Heart left ventricle (tissue), 16 donors: ENCODE data around the gene HSPB9. TPM values are rescaled to one million over a fixed set of nuclear protein-coding genes. Genes with fewer than 3 reads are reported as not detected.
A peak's percentile ranks its signal among the peaks of the same experiment; 100 is the strongest.

Source experiments
- ATAC-seq, 4 donors: fragments of 200-7000 bp; cut with Tn5 transposase; one replicate each; pipeline ENCODE4 v1.9.1; 2020 to 2022; ENCODE audit warnings: moderate library complexity in 4 of 4, mild to moderate bottlenecking in 3 of 4, moderate number of reproducible peaks in 1 of 4
- DNase-seq, 5 donors: peaks; one replicate each; pipeline ENCODE4 v3.0.0-alpha.2; 2020
- H3K27ac ChIP-seq, 12 donors: fragments of 200-600 bp; sonication (generic) in 4 of 12; one replicate each; pipeline versions ENCODE4 v1.5.0 to v1.8.0; 2016 to 2022; ENCODE audit warnings: mild to moderate bottlenecking in 2 of 12
- H3K27me3 ChIP-seq, 9 donors: fragments of 200-600 bp; sonication (generic) in 2 of 9; one replicate each; pipeline versions ENCODE4 v1.5.1 to v1.8.0; 2016 to 2022; ENCODE audit warnings: mild to moderate bottlenecking in 3 of 9
- H3K36me3 ChIP-seq, 9 donors: fragments of 200-600 bp; sonication (generic) in 2 of 9; one replicate each; pipeline versions ENCODE4 v1.5.0 to v1.8.0; 2018 to 2022; ENCODE audit warnings: mild to moderate bottlenecking in 2 of 9
- H3K4me1 ChIP-seq, 12 donors: fragments of 200-600 bp; sonication (generic) in 4 of 12; one replicate each; pipeline versions ENCODE4 v1.5.0 to v1.8.0; 2016 to 2022; ENCODE audit warnings: mild to moderate bottlenecking in 3 of 12
- H3K4me3 ChIP-seq, 12 donors: fragments of 200-600 bp; sonication (generic) in 4 of 12; one replicate each; pipeline versions ENCODE4 v1.5.0 to v1.8.0; 2017 to 2022; ENCODE audit warnings: mild to moderate bottlenecking in 9 of 12, moderate library complexity in 4 of 12
- H3K9me3 ChIP-seq, 12 donors: fragments of 200-600 bp; sonication (generic) in 4 of 12; one replicate each; pipeline versions ENCODE4 v1.5.0 to v1.8.0; 2016 to 2022; ENCODE audit warnings: mild to moderate bottlenecking in 1 of 12
- CTCF ChIP-seq, 12 donors: fragments of 200-600 bp; sonication (generic) in 4 of 12; IDR thresholded peaks; one replicate each; pipeline versions ENCODE4 v1.5.0 to v1.8.0; 2018 to 2022; ENCODE audit warnings: antibody characterized with exemption in 12 of 12, mild to moderate bottlenecking in 5 of 12
- POLR2A ChIP-seq, 2 donors: fragments of 450-650 bp; IDR thresholded peaks; one replicate each; pipeline ENCODE4 v1.6.1; 2017; ENCODE audit warnings: antibody characterized with exemption in 2 of 2, mild to moderate bottlenecking in 2 of 2, moderate library complexity in 2 of 2
- whole genome bisulfite sequencing, 4 donors: extraction: QIAGEN DNeasy Blood & Tissue Kit in 2 of 4; methylation state at CpG; one replicate each; pipeline versions ENCODE4 v1.1.5 to v1.1.7; 2013 to 2018; 5-methylcytosine and 5-hydroxymethylcytosine counted together
- intact Hi-C, 10 donors: fragments of 100-400 bp; cut with DNase I; formaldehyde crosslinking; loops; one replicate each; pipeline versions ENCODE4 v1.11.1 to v1.14.2; 2022
- long read RNA-seq, 3 donors: library from polyadenylated mRNA; unstranded; transcript quantifications; one replicate each; pipeline ENCODE4 v2.0.0, GENCODE V29; 2020 to 2021
- polyA plus RNA-seq, 2 donors: library from polyadenylated mRNA; stranded (reverse); fragments of 200-250 nt; gene quantifications; one replicate each; pipeline ENCODE4 v1.2.3, GENCODE V29; 2013
- total RNA-seq, 9 donors: library from RNA; depleted of rRNA in 2 of 9; stranded (reverse); fragments of >200 nt in 2 of 9; fragmentation: NEBNext Ultra II Directional in 3 of 9; extraction: Animal tissue kit (Norgen Biotek cat#: 25700) in 3 of 9; gene quantifications; one replicate each; pipeline versions ENCODE4 v1.1.0 to v1.2.4, GENCODE V29; 2016 to 2023
- donor health status: ischemic (EF 13 %, LVEDD 7.1; RV severe dilation, severe dysfunction).
- donor health status: healthy with polysubstance abuse.
- donor health status: DM: no; HTN: yes; CAD: no.
- donor health status: DM: no; HTN: no; CAD: no.
- donor health status: ischemic (EF 25% LVEDD 6.9; RV normal size, moderate dysfunction).
- donor health status: ischemic (EF 25% LVEDD 5.7; RV mildly dilated, moderate dysfunction).
- donor health status: healthy.
- donor health status: DM: yes; HTN: yes; CAD: no.
- donor health status: ischemic (EF 35%, LVEDD 5.7; RV mildly dilated, moderate dysfunction).
- donor health status: nonischemic (EF 11% LVEDD 7.7; RV severe dilation, severe dysfunction).
- donor health status: DM: yes; HTN: yes; CAD: no.
- donor health status: PGD.
- donor health status: ischemic (EF 29% LVEDD 5.4; RV normal size, mild dysfunction).
- donor health status: nonischemic (EF 23%, LVEDD 6.1; RV moderate dilation, normal function).

The HSPB9 gene
- total RNA-seq (not detected), polyA plus RNA-seq (not detected)
- long read RNA-seq, donor 1, partial matches to known transcripts: 0 of 1 reads
- long read RNA-seq, donor 1, other reads (novel, unspliced or antisense): 0 of 1 reads
- long read RNA-seq, donor 2: 0 reads
- long read RNA-seq, donor 3, partial matches to known transcripts: 0 of 1 reads
- long read RNA-seq, donor 3, other reads (novel, unspliced or antisense): 0 of 1 reads

GRCh38 chr17:42122371-42123303 is at the start of gene HSPB9:
Gene HSPB9, plus strand, starts transcription at chr17:42122804. Its CDS starts 47 bp downstream, at chr17:42122851.
- no peak for TF ChIP-seq POLR2A (IDR thresholded peaks at IDR 0.05)
- no peak for TF ChIP-seq CTCF (IDR thresholded peaks at IDR 0.05)
- H3K9me3 ChIP-seq: no peaks in the 10 kb centered on the region
- WGBS, 4 donors: 68 to 83% (median 73%) methylated on average over 49 to 61 of the region's 61 CpGs
- H3K4me3 ChIP-seq: peak within 1 kb of the TSS in 2 of 12 donors; percentile 3 to 90
- DNase-seq (peak in 4 of 5 donors; percentile 30 to 77 (median 60)), ATAC-seq (peak in 3 of 4 donors; percentile 4 to 26 (median 13))
- intact Hi-C loops: loop anchor here in 2 of 10 donors (5.0 to 10.0 kb wide), 2 partner anchors 60 to 392 kb away; partner anchors contain the start of gene KCNH4 (in 1 of the 2)
- no peaks in the 10 kb centered on the region for H3K27me3 ChIP-seq
- peaks cover 0 to 53% (median 29%) of the 10 kb centered on the region in 9 donors for H3K36me3 ChIP-seq
- H3K4me1 ChIP-seq: peaks cover 0 to 25% (median 15%) of the 10 kb centered on the region in 12 donors
- H3K27ac ChIP-seq: peak within 1 kb of the TSS in 6 of 12 donors; percentile 46 to 80 (median 75)

DNA sequence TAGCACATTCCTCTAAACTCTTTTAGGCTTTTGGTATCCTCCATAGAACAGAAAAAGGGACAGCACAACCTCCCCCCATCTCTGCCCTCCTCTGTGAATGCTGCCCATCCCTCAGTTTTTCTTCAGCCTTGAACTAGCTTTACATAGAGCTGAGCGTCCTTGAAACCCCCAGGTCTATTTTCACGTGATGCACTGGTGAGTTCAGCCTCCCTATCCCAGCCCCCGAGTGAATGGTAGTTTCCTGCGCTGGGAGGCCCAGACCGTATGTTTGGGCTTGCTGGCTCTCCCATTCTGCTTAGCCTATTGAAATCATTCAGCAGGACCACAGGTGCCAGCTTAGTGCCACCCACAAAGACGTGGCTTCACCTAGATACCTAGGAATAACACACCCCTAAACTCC is 46.8 kb upstream of the HSPB9 start:
- Histone ChIP-seq H3K27me3 (peaks cover 0 to 33% (median 21%) of the 10 kb centered on the region in 9 donors), H3K27ac (no peak overlapping the region), H3K36me3 (no peaks in the 10 kb centered on the region), H3K9me3 (no peaks in the 10 kb centered on the region), H3K4me3 (no peak overlapping the region), H3K4me1 (peaks cover 0 to 12% (median 6%) of the 10 kb centered on the region in 12 donors)
- ATAC-seq (no peak), DNase-seq (no peak)
- intact Hi-C loops: no loop called here
- TF ChIP-seq CTCF (IDR thresholded peaks at IDR 0.05) (no peak), POLR2A (IDR thresholded peaks at IDR 0.05) (no peak)
- WGBS, 4 donors: 74 to 81% (median 79%) methylated on average over 6 of the region's 6 CpGs

- intact Hi-C loops: no loop called here
- no peak overlapping the region for H3K4me3 ChIP-seq
- TF ChIP-seq POLR2A (IDR thresholded peaks at IDR 0.05) (no peak), CTCF (IDR thresholded peaks at IDR 0.05) (no peak)
- ATAC-seq (peak in 1 of 4 donors; percentile 43), DNase-seq (no peak)
- H3K36me3 ChIP-seq: no peaks in the 10 kb centered on the region
- H3K4me1 ChIP-seq: peaks cover 0 to 9% (median 6%) of the 10 kb centered on the region in 12 donors
- WGBS, 4 donors: 77 to 91% (median 83%) methylated on average over 4 of the region's 4 CpGs
- no peaks in the 10 kb centered on the region for H3K9me3 ChIP-seq
- H3K27ac ChIP-seq: no peak overlapping the region
- peaks cover 0 to 21% (median 14%) of the 10 kb centered on the region in 9 donors for H3K27me3 ChIP-seq
These were observed 45.6 kb upstream of the HSPB9 start for GRCh38 chr17:42076797-42077559.
